ENCODE results near the gene SCTR.

The SCTR gene

GRCh38 chr2:119486886-119487285 is 37.4 kb downstream of the SCTR start:
- no peak for DNase-seq

GRCh38 chr2:119486196-119486827 is 38.0 kb downstream of the SCTR start:
- no peak for DNase-seq

- DNase-seq: no peak
These were observed 38.8 kb downstream of the SCTR start for GRCh38 chr2:119485336-119486110.

- DNase-seq: no peak
These were observed 39.4 kb downstream of the SCTR start for GRCh38 chr2:119484834-119485233.

GRCh38 chr2:119483896-119484718 is 40.2 kb downstream of the SCTR start:
- no peak for DNase-seq

GRCh38 chr2:119483395-119483753 is 40.9 kb downstream of the SCTR start:
- DNase-seq: no peak

GRCh38 chr2:119482481-119483394 is 41.5 kb downstream of the SCTR start:
- DNase-seq: no peak

GRCh38 chr2:119481501-119482455 is 42.5 kb downstream of the SCTR start:
- DNase-seq: no peak

- DNase-seq: no peak
These were observed 43.6 kb downstream of the SCTR start for GRCh38 chr2:119480718-119481142.

- DNase-seq: no peak
These were observed 44.1 kb downstream of the SCTR start for GRCh38 chr2:119480184-119480583.

- DNase-seq: no peak
These were observed 45.3 kb downstream of the SCTR start for GRCh38 chr2:119478978-119479295.

GRCh38 chr2:119478188-119478977 is 45.9 kb downstream of the SCTR start:
- DNase-seq: no peak

- DNase-seq: no peak
These were observed 47.2 kb downstream of the SCTR start for GRCh38 chr2:119477113-119477505.

GRCh38 chr2:119476301-119477112 is 47.8 kb downstream of the SCTR start:
- no peak for DNase-seq

- no peak for DNase-seq
These were observed 48.4 kb downstream of the SCTR start for GRCh38 chr2:119475857-119476244.

- no peak for DNase-seq
These were observed 48.9 kb downstream of the SCTR start for GRCh38 chr2:119475225-119475856.

- DNase-seq: no peak
These were observed 49.7 kb downstream of the SCTR start for GRCh38 chr2:119474371-119475224.

- no peak for DNase-seq
These were observed 50.5 kb downstream of the SCTR start for GRCh38 chr2:119473621-119474370.

All from activated effector memory CD4-positive, alpha-beta T cell treated with Interleukin-2 at 50 U/mL for 16 hours (primary cell).